ENCODE measurements around the gene LGI4. TPM values are rescaled to one million over a fixed set of nuclear protein-coding genes. Genes with fewer than 3 reads are reported as not detected.
"Not testable (repeated sequence)": the region's sequence is repeated elsewhere in the genome, so short reads cannot be mapped to it uniquely, and the experiment has no call there.

Gene LGI4
- polyA plus RNA-seq, 4 donors = 2.9 to 4.0 (median 3.3) TPM

DNA sequence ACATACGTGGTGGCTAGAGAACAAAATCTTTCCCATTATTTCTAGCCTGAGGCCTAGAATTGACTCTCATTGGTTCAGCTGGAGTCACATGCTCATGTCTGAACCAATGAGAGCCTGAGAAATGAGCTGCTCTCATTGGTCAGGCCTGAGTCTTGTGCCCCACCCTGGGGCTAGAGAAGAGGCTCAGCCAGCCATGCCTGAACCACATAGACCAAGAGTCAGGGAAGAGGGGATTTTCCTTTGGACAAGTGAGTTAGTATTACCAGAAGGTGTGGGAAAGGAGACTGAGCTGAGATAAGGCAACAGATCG lies 26.5 kb upstream of the LGI4 start:
- no peak for DNase-seq (ENCODE audit: low read depth in 4 of 4, low spot score in 2 of 4)

DNA sequence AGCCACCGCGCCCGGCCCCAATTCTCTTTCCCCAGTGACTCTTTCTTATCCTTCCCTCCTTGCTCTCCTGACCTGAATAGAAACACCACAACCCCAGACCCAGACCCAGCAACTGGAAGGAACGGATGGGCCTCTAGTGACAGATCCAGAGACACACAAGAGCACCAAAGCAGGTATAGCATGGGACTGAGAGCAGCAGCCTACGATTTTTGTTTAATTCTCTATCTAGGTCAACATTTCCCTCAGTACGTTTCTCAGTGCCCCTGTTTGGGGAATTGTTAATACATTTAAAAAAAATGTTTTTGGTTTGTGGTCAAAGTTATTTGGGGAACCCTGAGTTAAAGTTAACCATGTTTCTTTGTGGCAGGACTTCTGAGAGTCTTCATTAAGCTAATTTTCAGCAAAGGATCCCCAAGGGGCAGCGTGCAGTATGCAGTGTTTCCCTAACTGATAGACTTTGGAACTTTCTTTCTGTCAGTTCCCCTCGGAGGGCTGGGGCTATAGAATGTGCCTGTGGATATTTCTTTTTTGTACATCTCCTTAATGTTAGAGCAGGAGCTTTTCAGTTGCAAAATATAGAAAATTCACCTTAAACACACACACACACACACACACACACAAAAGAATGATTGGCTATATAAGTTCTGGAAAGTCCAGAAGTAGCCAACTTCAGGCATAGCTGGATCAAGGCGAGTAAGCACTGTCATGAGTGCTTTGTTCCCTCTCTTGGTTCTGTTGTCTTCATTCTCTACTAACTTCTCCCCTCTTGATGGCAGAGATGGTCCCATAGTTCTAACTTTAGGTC lies 26.0 kb upstream of the LGI4 start:
- DNase-seq (ENCODE audit: low read depth in 4 of 4, low spot score in 2 of 4) = no peak

GRCh38 chr19:35159606-35160005 lies 24.7 kb upstream of the LGI4 start:
- DNase-seq (ENCODE audit: low read depth in 4 of 4, low spot score in 2 of 4) = no peak

DNA sequence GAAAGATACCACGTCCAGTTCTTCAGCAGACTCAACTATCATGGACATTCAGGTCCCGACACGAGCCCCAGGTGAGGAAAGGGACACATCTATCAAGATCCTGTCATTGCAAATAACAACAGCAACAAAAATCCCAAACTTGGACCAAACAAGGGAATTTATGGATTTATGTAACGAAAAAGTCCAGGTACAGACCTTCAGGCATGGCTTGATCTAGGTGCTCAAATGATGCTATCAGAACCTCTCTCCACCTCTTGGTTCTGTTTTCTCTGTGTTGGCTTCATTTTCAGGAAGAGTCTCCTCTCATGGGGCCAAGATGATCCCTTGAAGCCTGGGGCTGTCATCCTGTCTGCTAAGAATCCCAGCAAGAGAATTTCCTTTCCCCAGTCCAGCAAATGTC lies 22.6 kb upstream of the LGI4 start:
- no peak for DNase-seq (ENCODE audit: low read depth in 4 of 4, low spot score in 2 of 4)

DNA sequence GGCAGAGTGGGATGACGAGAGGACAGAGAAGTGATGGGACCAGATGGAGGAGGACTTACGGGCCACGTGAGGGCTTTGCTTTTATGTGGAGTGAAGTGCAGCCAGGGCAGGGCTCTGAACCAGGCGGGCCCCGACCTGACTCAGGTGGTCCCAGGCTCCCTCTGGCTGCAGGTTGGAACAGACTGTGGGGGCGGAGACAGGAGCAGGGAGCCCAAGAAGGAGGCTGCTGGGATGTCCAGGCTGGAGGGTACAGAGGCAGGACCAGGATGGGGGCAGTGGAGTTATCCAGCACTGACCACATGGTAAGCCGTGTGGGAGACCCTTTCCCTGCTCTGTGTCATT lies 21.8 kb upstream of the LGI4 start:
- no peak for DNase-seq (ENCODE audit: low read depth in 4 of 4, low spot score in 2 of 4)

GRCh38 chr19:35155981-35156672 lies 21.3 kb upstream of the LGI4 start:
- DNase-seq (ENCODE audit: low read depth in 4 of 4, low spot score in 2 of 4) = no peak

DNA sequence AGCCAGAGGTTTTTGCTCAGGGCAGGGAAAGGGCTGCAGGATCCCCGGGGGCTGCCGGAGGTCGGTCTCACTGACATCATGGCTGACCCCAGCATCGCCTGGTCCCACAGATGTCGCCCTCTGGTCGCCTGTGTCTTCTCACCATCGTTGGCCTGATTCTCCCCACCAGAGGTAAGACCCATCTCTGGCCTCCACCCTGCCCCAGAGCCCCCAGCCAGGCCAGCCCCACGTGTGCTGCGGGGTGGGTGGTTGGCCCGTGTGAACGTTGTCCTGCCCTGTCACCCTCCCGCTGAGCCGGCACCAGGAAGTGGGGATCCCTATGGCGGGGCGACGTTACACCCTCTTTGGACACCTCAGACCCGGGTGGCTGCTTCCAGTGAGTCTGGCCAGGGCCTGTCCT lies 20.6 kb upstream of the LGI4 start:
- no peak for DNase-seq (ENCODE audit: low read depth in 4 of 4, low spot score in 2 of 4)

DNA sequence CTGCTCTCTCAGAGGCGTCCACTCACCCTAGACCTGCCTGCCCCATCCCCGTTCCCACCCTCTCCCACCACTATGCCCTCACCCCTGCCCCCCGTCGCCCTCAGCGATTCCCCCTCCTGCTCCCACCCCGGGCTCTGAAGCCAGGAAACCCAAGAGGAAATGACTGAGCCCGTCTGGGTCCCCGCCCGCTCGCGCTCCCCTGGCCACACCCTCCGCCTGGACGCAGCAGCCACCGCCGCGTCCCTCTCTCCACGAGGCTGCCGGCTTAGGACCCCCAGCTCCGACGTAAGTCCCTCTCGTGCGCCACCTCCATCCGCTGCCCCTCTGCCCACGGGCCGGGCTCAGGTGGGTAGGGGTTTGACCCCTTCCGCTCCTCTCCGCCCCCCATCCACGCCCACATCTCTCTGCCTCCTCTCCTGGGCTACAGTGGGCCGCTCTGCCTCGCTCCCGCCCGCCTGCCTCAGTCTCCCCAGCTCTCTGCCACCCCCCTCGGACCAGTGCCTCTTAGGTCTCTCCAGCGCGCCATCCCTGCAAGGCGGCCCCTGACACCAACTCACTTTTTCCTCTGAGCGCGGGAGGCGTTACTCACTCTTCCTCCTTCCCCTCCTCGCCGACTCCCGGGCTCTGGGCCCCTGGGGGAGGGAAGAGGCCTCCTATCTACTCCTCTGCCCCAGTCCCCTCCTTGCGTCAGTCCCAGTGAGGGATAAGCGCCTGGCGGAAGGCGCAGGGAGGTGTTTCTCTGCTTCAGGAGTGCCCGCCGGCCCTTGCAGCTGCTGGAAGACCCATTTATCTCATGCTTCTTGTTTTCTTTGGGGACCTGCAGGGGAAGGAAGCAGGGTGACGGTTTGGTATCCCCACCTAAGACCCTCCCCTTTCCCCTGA lies 19.9 kb upstream of the LGI4 start, which contains the start of gene FXYD5:
Gene FXYD5, plus strand, starts transcription at position 211 of the 882 bp plus-strand sequence. CDS start 816 bp downstream, outside the sequence.
- DNase-seq (ENCODE audit: low read depth in 4 of 4, low spot score in 2 of 4) = no peak

DNA sequence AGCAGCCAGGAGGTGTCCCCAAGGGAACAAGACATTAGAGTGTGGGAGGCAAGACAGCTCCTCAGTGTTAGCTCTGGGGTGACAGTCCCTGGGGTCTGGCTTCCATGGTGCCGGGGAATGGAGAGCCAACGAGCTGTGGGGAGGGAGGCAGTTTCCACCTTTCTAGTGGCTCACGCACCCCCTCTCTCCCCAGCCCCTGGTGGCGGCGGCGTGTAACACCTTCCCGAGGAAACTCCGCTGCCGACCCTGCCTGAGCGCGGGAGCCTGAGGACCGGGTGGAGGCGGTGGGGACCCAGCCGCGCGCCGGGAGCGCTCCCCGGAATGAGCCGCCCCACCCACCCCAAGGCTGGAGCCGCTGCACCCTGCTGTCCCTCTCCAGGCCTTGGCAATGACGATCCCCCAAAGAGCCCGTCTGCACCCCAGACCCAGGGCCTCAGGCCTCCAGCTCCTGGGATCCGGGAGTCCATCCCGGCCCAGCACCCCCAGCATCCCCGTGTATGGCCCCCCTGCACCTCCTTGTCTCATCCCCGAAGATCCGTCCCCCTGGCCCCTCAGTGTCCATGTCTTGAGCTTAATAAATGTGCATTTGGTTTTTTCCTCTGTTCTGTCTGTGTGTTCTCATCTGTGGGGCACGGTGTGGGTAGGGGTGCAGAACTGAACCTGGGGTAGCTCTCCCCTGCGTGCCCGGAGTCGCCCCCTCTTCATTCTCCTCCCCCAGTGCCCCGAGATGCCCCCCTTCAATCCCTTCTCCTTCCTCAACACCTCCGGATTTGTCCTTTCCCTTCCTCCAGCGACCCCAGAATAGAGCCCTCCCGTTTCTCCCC lies 19.1 kb upstream of the LGI4 start:
- DNase-seq (ENCODE audit: low read depth in 4 of 4, low spot score in 2 of 4) = no peak

GRCh38 chr19:35153129-35153522 lies 18.3 kb upstream of the LGI4 start:
- DNase-seq (ENCODE audit: low read depth in 4 of 4, low spot score in 2 of 4) = not testable (repeated sequence)

DNA sequence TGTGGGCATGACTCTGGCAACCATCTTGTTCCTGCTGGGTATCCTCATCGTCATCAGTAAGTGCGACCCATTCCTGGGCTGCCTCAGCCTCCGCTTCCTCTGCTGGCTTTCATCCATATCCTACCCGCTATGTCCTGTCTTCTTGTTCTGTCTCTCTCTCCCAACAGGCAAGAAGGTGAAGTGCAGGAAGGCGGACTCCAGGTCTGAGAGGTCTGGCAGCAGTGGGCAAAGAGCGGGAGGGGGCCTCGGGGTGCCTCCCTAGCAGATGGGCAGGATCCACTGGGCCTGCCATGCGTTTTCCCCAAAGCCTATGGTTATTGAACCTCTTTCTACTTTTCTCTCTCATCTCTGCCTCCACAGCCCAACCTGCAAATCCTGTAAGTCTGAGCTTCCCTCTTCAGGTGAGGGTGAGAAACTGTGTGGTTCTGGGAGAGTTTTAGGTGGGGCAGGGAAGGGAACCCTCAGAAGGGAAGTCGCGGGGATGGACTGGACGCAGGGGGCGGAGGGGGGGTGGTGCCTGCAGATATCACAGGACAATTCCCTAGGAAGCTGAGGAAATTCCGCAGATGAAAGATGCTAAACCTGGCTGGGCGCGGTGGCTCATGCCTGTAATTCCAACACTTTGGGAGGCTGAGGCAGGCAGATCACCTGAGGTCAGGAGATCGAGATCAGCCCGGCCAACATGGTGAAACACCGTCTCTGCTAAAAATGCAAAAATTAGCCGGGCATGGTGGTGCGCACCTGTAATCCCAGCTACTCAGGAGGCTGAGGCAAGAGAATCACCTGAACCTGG lies 16.6 kb upstream of the LGI4 start:
- no peak for DNase-seq (ENCODE audit: low read depth in 4 of 4, low spot score in 2 of 4)

GRCh38 chr19:35150445-35150844 lies 15.6 kb upstream of the LGI4 start:
- no peak for DNase-seq (ENCODE audit: low read depth in 4 of 4, low spot score in 2 of 4)

DNA sequence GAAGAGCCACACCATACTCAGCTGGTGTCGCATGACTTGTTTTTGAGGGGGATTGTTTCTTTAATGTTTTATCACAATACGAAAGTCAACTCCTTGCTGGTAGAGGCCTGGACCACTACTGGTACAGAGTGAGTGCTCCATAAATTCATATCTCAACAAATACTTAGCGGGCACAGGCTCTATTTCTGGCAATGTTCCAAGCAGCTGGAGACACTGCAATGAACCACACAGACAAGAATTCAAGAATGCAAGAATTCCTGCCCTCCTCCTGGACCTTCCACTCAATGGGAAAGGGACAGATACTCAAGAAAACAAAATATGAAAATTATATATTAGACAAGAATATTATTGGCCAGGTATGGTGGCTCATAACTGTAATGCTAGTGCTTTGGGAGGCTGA lies 14.6 kb upstream of the LGI4 start:
- DNase-seq (ENCODE audit: low read depth in 4 of 4, low spot score in 2 of 4) = no peak

DNA sequence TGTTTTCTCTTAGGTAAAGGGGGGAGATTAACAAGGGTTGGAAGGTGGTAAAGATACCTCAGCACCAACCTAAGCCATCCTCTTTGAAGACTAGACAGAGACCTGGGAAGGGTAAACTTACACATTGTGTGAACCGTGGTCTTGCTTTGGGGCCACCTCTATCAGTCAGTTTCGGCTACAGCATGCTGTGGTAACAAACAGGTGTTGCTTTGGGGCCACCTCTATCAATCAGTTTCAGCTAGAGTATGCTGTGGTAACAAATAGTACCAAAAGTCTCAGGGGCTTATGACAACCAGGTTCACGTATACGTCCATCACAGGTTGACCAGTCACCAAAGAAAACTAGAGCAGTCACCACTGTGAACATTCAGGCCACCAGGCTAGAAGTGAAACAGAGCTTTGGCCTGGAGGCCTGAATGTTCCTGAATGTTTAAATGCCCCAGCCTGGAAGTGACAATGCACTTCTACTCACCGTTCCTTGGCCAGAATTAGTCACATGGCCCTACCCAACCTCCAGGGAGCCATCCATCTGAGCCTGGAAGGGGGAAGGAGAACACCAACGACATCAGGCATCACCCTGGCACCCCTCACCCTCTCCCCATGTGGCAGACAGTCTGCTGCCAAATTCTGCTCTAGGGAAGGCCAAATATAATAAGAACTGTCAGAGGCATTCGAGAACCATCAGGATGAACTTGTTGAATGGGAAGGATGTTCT lies 12.0 kb upstream of the LGI4 start:
- DNase-seq (ENCODE audit: low read depth in 4 of 4, low spot score in 2 of 4) = no peak

- DNase-seq (ENCODE audit: low read depth in 4 of 4, low spot score in 2 of 4) = no peak
Measured at GRCh38 chr19:35144600-35145436, 10.0 kb upstream of the LGI4 start.

- no peak for DNase-seq (ENCODE audit: low read depth in 4 of 4, low spot score in 2 of 4)
Measured at GRCh38 chr19:35144259-35144599, 9.4 kb upstream of the LGI4 start.

- DNase-seq (ENCODE audit: low read depth in 4 of 4, low spot score in 2 of 4) = no peak
Measured at GRCh38 chr19:35143818-35144217, 9.0 kb upstream of the LGI4 start.

GRCh38 chr19:35143231-35143715 lies 8.4 kb upstream of the LGI4 start, which contains the start of gene FXYD7:
FXYD7 (plus strand) TSS chr19:35143255; CDS start chr19:35143334, 79 bp downstream.
- no peak for DNase-seq (ENCODE audit: low read depth in 4 of 4, low spot score in 2 of 4)

Measured in left renal cortex interstitium (tissue), 4 donors.